ENCODE results near the gene RPL27. TPM values are rescaled to one million over a fixed set of nuclear protein-coding genes. Genes with fewer than 3 reads are reported as not detected.

The RPL27 gene
- total and polyA plus RNA-seq, 2 of the 13 experiments (the other 11 are each of a cell fraction or from before 2014, with no cell fraction given) = 1,585 to 5,840 TPM

- TF ChIP-seq ZNF577 (CRISPR knock-in tag; IDR thresholded peaks at IDR 0.05; ENCODE audit: borderline replicate concordance, low read depth) = no peak
- peak; percentile 93 for TF ChIP-seq GZF1 (CRISPR knock-in tag; IDR thresholded peaks at IDR 0.05)
- peak; percentile 54; the same call in 1 of the 2 replicates for TF ChIP-seq MAFF (IDR thresholded peaks at IDR 0.05; ENCODE audit: low read depth, low read length)
- peak; percentile 100; the same call in 1 of the 2 replicates for TF ChIP-seq ZZZ3 (CRISPR knock-in tag; IDR thresholded peaks at IDR 0.05; ENCODE audit: borderline replicate concordance)
- TF ChIP-seq SALL2 (CRISPR knock-in tag; IDR thresholded peaks at IDR 0.05) = peak; percentile 92
- TF ChIP-seq KAT7 (CRISPR knock-in tag; IDR thresholded peaks at IDR 0.05; ENCODE audit: borderline replicate concordance) = peak; percentile 56
- peak; percentile 100 for TF ChIP-seq ZNF350 (CRISPR knock-in tag; IDR thresholded peaks at IDR 0.05; ENCODE audit: borderline replicate concordance, low read depth)
- no peak for TF ChIP-seq CEBPZ (IDR thresholded peaks at IDR 0.05; ENCODE audit: low read length)
- no peak for TF ChIP-seq RORA (CRISPR knock-in tag; IDR thresholded peaks at IDR 0.05)
- peak; percentile 46; the same call in 1 of the 2 replicates for TF ChIP-seq TEAD2 (CRISPR knock-in tag; IDR thresholded peaks at IDR 0.05)
- TF ChIP-seq ZNF432 (CRISPR knock-in tag; IDR thresholded peaks at IDR 0.05; ENCODE audit: borderline replicate concordance) = no peak
- TF ChIP-seq ZNF746 (CRISPR knock-in tag; IDR thresholded peaks at IDR 0.05) = peak; percentile 80
- TF ChIP-seq ATRX (CRISPR knock-in tag; IDR thresholded peaks at IDR 0.05; ENCODE audit: borderline replicate concordance) = no peak; the same call in 1 of the 2 replicates
- TF ChIP-seq ZNF431 (CRISPR knock-in tag; IDR thresholded peaks at IDR 0.05; ENCODE audit: borderline replicate concordance, low read depth) = peak; percentile 88; the same call in 1 of the 2 replicates
- no peak for TF ChIP-seq ATAD3A (CRISPR knock-in tag; IDR thresholded peaks at IDR 0.05)
- peak; percentile 100 for TF ChIP-seq SAP130 (CRISPR knock-in tag; IDR thresholded peaks at IDR 0.05; ENCODE audit: low read depth)
- TF ChIP-seq ZUFSP (CRISPR knock-in tag; IDR thresholded peaks at IDR 0.05; ENCODE audit: borderline replicate concordance) = no peak
- peak; percentile 68 for TF ChIP-seq ZNF770 (CRISPR knock-in tag; IDR thresholded peaks at IDR 0.05)
- no peak; the same call in 1 of the 2 replicates for TF ChIP-seq STAT5B (CRISPR knock-in tag; IDR thresholded peaks at IDR 0.05)
- TF ChIP-seq ZSCAN29 (CRISPR knock-in tag; conservative IDR thresholded peaks at IDR 0.05) = peak; percentile 99
- peak; percentile 73 for TF ChIP-seq ZNF224 (CRISPR knock-in tag; IDR thresholded peaks at IDR 0.05)
- TF ChIP-seq MTA1 (CRISPR knock-in tag; IDR thresholded peaks at IDR 0.05; ENCODE audit: borderline replicate concordance) = peak; percentile 96
- TF ChIP-seq SMARCE1 (IDR thresholded peaks at IDR 0.05; ENCODE audit: borderline replicate concordance) = no peak
These were observed at the start of gene RPL27 (continued) for GRCh38 chr17:42997984-42998938.

Data from HepG2 (cell line).